ENCODE measurements around the gene SLC2A10.
"Not testable (repeated sequence)": the region's sequence is repeated elsewhere in the genome, so short reads cannot be mapped to it uniquely, and the experiment has no call there.

SLC2A10 gene

DNA sequence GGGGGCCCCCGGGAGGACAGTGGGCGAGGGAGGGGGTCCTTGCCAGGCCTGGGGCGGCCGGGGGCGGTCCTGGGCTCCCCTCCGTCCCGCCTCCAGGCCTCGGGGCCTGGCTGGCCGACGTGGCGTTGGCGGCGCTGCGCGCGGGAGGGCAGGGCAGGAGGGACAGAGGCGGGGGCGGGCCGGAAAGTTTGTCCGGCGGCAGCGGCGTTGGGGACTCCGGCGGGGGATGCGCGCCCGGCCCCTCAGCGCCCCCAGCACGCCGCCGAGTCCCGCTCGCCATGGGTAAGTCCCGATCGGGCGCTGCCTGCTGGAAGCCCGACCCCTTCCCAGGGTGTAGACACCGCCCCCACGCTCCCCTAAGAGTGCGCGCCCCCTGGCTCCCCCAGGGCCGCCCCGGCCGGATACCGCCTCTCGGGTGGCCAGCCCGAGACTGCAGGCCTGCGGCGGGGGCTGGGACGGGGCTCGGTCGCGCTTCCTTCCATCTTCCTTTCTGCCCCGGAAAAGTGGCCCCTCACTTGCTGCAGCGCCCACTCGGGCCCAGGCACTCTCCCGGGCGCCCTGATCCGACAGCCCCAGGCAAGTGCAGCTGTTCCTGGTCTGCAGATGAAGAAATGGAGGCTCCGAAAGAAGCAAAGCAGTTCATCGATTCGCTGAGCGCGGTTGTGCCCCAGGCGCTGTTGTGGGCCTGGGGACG, at the start of gene SLC2A10:
SLC2A10 (plus strand) TSS at position 191 of the 694 bp plus-strand sequence; CDS start at position 279, 88 bp downstream.
- peak; percentile 86 for DNase-seq

DNA sequence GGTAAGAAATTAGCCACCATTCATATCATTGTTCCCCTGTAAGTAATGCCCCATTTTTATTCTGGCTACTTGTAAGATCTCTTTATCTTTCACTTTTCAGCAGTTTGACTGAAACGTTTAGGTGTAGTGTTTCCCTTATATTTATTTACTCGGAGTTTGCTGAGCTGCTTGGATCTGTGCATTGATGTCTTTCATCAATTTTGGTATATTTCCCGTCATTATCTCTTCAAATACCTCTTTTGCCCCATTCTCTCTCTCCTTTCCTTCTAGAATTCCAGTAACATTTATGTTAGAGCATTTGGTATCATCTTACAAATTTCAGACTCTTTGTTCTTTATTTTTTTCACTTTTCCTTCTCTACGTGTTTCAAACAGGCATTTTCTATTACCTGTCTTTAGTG, 49.0 kb upstream of the SLC2A10 start:
- DNase-seq = no peak

DNA sequence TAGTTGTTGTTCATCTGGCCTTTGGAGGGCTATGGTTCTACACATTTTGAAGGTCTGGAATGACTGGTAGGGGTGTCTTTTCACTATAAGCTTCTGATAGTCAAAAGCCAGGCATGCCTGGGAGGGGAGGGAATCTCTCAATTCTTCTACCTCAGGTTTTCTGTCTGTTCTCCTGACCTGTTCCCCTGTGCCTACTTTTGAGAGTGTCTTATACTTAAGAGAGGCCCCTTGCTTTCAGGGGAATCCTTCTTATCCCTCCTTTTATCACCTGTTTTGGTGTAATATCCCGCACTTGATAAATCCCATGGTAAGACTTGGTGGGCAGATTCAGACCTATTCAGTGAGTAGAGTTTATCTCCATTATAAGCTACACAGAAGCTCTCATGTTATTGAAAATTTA, 47.8 kb upstream of the SLC2A10 start:
- DNase-seq = no peak

DNA sequence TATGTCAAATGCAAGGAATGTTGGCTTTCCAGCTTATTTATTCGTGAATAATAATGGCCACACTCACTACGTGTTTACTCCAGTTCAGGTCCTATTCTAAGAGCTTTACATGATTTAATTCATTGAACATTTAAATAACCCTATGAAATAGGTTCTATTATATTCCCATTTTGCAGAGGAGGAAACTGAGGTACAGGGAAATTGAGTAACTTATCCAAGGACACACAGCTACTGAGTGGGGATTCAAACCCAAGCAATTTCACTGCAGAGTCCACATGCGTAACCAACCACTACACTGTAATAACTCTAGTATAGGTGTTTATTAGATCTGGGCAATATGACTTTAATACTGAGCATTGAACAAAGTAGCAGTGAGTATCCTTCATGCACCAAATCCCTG, 45.9 kb upstream of the SLC2A10 start:
- DNase-seq = no peak

DNA sequence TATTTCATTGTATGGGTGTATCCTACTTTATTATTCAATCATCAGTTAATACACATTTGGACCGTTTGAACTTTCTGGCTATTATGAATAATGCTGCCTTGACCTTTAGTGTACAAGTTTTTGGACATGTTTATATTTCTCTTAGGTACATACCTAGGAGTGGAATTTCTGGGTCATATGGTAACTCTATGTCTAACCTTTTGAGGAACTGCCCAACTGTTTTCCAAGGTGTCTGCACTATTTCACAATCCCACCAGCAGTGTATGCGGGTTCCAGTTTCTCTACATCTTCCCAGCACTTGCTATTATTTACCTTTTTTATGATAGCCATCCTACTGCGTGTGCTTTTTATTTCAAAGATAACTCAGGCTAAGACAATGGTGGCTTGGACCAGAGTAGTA, 43.8 kb upstream of the SLC2A10 start:
- DNase-seq = no peak

DNA sequence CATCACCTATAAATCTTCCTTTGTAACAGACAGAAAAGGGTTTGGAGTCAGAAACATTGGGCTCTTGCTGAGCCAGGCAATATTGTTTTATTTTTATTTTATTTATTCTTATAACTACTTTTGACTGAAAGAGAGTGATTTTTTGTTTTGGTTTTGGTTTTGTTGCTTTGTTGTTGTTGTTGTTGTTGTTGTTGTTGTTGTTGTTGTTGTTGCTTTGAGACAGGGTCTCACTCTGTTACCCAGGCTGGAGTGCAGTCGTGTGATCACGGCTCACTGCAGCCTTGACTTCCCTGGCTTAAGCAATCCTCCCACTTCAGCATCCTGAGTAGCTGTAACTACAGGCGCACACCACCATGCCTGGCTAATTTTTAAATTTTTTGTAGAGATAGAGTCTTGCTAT, 43.1 kb upstream of the SLC2A10 start:
- no peak for DNase-seq

DNA sequence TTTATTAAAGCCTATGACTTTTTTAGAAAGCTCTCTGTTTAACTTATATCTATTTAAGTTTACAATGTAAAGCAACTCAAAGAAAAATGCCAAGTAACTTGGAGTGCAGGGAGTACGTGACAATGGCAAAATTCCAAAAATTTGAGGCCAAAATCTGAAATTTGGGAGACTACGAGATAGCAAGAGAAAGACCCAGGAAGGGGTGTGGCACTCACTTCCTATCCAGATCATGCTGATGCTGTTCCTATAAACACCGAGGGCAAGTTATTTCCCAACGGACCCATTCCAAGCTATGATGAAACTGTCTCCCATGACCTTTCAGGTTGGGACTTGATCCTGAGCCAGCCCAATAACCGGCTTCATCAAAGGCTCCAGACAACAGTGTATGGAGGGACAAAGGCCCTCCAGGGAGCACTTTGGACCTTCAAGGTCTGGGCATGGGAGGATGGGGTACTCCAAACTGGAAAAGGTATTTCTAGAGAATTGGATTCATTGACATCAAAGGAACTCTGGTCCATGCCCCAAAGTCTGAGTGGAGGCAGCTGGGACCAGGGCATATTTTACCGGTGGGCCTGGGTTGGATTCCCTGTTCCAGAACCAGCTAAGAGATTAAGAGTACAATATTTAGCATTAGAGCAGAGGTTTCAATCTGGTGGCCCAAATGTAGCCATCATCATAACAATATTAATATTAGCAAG, 42.5 kb upstream of the SLC2A10 start:
- no peak for DNase-seq

DNA sequence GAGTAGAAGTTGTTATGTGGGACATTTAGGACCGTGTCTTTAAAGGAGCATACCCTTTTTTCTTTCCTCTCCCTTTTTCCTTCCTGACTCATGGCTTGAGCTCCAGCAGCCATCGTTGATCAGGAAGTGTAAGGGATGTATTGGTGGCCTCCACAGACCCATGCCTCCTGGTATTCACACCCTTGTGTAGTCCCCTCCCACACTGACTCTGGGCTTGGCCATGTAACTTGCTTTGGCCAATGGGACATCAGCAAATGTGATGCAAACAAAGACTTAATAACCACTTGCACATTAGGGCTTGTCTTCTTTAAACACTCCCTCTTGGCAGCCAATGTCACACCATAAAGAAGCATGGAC, 39.2 kb upstream of the SLC2A10 start:
- DNase-seq = no peak

DNA sequence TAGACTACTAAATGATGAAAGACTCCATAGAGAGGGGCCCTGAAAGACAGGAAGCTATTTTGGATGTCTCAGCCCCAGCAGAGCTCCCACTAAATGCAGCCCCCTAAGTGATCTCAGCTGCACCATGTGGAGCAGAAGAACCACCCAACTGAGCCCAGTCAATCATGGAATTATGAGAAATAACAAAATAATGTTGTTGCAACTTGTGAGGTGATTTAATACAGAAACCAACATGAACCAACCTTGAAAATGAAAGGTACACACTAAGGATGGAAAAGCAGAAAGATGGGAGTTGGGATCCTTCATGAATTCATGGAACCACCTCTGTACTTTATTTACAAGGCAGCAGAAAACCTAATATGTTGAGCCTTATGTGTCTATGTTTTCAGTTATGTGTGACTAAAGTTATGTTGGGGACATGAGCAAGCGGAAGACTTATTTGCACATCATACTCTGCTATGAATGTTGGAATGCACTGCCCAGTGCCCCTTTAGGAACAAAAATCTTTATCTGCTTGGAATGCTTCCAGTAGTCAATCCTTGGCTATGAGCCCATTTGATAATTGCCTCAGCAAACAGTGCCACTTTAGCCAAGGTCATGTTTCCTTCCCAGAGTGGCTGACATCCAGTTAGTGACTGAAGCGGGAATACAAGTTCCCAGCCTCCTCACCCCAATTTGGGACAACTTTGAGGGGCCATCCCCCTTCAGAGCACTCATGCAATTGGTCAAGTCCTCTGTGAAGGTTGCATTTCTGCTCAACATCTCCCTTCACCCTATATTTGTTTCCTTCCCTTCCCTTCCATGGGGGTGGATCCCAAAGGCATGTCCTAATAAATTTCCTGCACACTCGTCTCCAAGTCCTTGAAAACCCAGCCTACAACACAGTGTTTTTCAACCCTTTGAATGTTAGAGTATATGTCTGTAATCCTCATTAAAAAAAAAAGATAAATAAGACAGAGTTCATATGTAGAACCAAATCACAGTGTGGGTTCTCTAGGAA, 38.6 kb upstream of the SLC2A10 start:
- DNase-seq = no peak

DNA sequence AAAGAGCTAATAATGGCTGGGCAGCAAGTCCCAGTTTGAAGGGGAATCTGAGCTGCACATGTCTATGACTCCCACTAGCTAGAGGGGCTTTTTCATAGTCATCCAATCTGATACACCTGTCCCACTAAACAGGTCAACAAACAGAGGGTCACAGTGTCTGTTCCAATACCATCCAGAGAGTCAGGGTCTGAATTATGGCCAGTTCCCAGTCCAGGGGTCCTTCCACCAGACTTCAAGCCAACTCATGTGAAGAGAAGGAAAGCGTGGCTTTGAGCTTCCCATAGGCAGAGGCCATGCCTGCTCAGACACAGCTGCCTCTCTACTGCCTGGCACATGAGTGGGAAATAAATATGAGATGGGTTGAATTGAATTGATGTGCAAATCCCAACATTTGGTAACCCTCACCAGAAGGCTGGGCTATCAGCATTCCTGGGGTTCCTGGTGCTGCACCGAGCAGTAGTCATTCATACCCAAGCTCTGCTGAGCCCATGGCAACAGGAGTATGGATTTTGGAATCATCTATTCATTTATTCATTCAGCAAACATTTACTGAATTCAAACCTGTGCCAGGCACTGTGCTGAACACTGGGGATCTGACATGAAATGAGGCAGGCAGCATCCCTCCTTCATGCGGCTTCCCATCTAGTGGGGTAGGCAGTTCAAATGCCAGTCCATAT, 37.4 kb upstream of the SLC2A10 start:
- no peak for DNase-seq

DNA sequence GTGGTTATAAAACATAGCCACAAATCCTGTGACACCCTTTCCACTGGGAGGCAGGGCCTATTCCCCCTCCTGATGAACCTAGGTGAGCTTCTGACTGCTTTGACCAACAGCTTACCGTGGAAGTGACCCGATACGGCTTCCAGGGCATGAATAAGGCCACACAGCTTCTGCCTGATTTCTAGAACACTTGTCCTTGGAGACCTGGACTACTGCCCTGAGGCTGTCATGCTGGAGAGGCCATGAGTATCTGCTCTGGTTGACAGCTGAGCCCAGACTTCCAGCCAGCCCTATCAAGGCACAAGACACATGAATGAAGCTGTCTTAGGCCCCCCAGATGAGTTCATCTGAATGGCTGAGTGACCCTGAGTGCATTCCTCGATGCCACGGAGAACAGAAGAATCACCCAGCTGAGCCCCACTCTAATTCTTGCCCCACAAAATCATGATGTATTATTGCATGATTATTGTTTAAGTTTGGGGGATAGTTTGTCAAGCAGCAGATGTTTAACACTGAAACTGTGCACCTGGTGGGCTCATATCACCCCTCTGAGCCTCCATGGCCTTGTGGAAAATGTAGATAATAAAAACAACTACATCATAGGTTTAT, 36.8 kb upstream of the SLC2A10 start:
- no peak for DNase-seq

DNA sequence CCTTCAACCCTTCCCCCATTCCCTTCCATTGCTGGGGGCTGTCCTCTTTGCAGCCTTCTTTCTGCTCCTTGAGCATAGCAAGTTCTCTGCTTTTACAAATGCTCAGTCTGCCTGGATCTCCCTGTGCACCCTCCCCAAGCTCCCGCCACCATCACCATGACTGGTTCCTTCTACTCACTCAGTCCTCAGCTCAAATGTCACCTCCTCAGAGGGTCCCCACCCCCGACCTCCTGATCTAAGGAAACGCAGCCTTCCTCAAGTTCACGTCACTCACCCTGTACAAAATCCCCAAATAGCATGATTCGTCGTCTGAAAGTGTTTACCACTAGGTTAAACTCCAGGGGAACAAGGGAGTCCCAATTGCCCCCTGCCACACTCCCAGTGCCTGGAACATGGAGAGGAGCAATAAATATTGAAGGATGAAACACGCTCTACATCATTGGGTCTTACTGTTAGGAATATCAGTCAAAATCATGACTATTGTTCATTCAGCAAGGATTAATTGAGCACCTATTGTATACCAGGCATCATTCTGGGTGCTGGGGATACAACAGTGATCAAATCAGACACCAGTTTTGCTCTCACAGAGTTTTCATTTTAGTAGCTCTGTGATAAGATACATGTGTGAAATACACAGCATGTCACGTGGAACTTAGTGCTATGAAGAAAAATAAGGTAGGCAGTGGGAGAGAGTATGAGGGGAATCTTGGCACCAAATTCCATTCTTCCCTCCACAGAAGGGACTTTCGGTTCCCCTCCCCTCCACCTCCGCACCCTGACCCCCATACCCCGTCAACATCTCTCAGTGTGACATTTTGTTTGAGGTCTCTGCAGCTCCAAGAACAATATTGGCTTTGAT, 35.8 kb upstream of the SLC2A10 start:
- DNase-seq = no peak

DNA sequence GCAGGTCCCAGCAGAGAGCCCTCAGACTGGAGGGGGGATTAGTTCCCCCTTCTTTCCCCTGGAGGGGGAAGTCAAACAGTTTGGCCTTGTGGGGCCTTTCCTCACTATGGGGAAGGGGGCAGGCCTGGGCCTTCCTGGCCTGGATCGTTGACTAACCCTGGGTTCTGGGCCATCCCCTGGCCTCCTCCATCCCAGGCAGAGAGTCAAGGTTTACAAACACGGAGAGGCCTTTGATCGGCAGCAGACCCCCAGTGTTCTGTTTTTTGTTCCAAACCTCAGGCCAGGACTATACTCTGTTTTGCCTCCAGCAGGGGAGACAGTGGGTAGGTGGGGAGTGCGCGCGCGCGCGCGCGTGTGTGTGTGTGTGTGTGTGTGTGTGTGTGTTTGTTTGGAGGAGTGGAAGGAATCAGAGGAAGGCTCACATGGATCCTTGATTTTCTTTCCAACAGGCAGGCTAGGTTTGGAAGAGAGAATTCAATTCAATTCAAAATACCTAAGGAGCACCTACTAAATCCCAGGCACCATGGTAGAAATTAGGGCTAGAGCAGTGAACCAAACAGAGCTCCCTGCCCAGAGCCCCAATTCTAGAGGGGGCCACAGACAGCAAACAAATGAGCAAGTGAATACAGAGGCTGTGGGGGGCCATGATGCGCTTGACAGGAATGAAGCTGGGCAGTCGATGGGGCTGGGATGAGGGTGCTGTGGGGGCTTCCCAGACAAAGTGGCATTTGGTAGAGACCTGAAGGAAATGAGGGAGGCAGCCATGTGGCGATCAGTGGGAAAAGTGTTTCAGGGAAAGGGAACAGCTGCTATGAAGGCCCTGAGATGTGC, 35.0 kb upstream of the SLC2A10 start:
- DNase-seq = no peak

DNA sequence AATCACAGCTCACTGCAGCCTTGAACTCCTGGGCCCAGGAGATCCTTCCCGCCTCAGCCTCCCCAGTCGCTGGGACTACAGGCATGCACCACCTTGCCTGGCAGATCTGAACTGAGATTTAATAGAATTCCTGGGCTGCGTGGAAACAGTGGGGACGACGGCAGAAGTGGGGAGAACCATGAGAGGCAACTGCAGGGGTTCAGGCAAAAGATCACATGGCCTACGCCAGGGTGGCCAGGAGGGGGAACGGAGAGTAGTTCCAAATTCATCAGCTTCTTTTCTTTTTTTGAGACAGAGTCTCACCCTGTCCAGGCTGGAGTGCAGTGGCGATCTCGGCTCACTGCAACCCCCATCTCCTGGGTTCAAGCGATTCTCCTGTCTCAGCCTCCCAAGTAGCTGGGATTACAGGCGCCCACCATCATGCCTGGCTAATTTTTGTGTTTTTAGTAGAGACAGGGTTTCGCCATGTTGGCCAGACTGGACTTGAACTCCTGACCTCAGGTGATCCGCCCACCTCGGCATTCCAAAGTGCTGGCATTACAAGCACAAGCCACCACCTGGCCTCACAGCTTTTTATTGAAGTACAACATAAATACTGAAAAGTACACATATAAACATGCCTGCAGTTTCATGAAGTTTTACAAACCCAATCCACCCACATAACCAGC, 32.7 kb upstream of the SLC2A10 start:
- DNase-seq = not testable (repeated sequence)

DNA sequence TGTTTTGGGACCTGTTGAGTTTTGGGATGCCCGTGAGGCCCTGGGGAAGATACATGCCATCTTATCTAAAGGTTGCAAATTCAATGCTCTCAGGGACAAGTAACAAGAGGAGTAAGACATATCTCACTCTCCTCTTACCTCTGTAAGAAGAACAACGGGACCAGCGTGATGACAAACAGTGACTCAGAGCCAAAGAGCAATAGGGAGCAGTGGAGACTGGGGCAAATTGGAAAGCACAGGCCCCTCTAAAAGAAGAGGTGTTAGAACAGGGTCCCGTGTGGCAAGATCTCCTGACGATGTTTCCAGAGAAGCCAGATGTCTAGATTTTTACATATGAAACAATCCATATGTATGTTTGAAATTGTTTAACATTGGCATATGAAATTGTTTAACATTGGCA, 31.8 kb upstream of the SLC2A10 start:
- no peak for DNase-seq

DNA sequence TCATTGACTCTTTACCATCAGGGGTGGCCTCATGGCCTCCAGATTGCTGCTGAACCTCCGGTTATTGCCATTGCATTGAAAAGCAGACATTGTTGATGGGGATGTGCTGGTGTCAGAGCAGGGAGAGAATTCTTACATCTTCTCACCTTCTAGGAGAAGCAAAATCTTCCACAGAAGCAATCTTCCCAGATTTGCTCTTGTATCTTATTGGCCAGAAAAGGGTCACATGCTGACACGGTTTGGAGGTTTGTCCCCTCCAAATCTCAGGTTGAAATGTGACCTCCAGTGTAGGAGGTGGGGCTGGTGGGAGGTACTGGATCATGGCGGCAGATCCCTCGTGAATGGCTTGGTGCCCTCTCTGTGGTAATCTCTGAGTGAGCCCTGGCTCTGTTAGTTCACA, 30.9 kb upstream of the SLC2A10 start:
- DNase-seq = no peak

DNA sequence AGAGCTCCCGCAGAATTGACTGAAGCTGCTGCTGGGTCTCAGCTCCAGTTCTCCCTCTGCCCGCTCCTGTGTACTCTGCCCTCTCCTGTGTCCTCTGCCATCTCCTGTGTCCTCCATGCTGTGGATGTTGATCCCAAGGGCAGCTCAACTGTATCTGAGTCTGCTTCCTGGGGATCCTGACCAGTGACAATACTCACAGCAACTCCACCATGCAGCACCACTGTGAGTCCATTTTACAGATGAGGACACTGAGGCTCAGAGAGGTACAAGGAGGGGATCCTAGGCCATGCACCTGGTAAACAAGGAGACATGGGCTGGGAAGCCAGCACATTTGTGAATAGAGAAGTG, 28.8 kb upstream of the SLC2A10 start:
- no peak for DNase-seq

DNA sequence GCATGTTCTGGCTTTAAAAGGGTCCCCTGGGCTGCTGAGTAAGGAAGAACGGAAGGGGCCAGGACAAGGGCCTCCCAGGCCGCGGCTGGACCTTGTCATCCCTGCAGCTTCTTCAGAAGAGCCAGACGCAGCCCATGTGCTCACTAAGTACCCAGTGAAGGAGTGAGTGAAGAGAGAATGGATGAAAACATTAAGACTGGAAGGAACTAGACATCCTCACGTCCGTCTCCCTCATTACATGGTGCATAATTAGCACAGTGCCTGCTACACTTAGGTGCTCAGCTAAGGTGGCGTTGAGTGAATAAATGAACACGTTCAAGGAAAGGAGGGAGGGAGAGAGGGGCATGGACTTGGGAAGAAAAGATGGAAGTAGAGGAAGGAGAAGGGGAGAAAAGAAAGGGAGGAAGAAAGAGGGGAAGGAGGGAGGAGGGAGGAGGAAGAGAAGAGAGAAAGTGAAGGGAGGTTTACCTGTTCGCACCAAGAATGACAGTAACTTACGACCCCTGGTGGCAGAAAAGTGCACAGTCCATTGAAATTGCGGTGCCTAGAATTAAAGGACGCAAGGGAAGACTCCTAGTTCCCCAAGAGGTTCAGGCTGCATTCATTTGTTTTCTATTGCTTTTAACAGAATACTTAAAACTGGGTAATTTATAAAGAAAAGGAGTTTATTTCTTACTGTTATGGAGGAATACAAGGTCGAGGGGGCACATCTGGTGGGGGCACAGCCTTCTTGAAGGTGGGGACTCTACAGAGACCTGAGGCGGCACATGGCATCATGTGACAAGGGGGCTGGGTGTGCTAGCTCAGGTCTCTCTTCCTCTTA, 28.2 kb upstream of the SLC2A10 start:
- peak; percentile 49 for DNase-seq
